GM12864 (cell line): Measurements from ENCODE around the gene RNF2.

Experiments used
- DNase-seq: peaks from one replicate; pipeline ENCODE4 v3.0.0-alpha.2; 2011; ENCODE audit warnings: low read depth
- H3K4me3 ChIP-seq: 2 replicates; pipeline ENCODE4 v1.5.1; 2011; ENCODE audit warnings: mild to moderate bottlenecking, low read depth, low read length, control low read depth
- TF ChIP-seq, protein P1 (sequence below): IDR thresholded peaks from 2 replicates; pipeline ENCODE4 v1.5.1; 2011; ENCODE audit warnings: low read depth, mild to moderate bottlenecking, moderate library complexity, low read length, control low read depth, inconsistent platforms; ENCODE audit errors: missing control alignments

The RNF2 gene

DNA sequence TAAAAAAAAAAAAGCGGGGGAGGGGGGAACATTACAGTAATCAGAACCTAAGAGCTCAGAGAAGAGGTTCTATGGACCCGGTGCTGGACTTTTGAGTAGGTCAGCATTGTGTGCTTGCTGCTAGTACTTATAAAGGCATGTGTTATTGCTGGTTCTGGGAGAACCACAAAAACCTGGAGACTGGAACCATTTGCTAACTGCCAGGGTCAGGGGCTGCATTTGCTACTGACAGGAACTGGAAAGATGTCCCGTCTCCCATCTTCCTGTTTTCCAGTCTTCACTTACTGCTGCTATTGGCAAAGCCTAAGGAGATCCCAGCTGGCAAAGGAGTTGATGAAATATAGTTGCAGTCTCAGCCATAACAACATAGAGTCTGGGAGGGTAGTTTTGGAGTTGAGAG lies 4.3 kb downstream of the RNF2 start:
- DNase-seq: no peak
- no peak overlapping the region for H3K4me3 ChIP-seq
- TF ChIP-seq, protein P1, sequence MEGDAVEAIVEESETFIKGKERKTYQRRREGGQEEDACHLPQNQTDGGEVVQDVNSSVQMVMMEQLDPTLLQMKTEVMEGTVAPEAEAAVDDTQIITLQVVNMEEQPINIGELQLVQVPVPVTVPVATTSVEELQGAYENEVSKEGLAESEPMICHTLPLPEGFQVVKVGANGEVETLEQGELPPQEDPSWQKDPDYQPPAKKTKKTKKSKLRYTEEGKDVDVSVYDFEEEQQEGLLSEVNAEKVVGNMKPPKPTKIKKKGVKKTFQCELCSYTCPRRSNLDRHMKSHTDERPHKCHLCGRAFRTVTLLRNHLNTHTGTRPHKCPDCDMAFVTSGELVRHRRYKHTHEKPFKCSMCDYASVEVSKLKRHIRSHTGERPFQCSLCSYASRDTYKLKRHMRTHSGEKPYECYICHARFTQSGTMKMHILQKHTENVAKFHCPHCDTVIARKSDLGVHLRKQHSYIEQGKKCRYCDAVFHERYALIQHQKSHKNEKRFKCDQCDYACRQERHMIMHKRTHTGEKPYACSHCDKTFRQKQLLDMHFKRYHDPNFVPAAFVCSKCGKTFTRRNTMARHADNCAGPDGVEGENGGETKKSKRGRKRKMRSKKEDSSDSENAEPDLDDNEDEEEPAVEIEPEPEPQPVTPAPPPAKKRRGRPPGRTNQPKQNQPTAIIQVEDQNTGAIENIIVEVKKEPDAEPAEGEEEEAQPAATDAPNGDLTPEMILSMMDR: no peak

DNA sequence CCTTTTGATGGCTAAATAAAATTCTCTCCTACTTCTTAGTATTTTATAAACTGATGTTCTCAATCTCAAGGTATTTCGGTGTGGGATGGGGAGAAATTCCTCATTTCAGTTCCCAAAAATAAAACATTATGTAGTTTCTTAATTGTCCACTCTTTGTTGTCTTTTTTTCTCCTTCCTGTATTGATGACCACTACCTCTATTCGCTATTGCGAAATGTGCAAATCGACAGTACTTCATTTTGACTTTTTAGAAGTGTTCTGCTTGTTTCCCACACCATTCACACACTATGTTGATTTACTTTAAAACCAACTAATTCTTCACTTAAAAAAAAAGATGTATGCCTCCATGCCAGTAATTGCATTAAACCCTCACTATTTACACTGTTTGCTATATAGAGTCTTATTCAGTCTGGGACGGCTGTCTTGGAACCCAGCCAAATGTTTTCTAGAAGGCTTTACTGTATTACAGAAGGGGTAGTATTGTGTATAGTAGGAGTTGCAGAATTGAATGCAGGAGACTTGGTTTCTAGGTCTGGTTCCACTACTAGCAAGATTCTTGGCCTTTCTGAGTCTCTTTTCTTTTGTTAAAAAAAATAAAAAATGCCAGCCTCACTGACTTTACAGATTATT lies 5.6 kb downstream of the RNF2 start:
- no peak overlapping the region for H3K4me3 ChIP-seq
- DNase-seq: no peak
- TF ChIP-seq, protein P1: no peak

DNA sequence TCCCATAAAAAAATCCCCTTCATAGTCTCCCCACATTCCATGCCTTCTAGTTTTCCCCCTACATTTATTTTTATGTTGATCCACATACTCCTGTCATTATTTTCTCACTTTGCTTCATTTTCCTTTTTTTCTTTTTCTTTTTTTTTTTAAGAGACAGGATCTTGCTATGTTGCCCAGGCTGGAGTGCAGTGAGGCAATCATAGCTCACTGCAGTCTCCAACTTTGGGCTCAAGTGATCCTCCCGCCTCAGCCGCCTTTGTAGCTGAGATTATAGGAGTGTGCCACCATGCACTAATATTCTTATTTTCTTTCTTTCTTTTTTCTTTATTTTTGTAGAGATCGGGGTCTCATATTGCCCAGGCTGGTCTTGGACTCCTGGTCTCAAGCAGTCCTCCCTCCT lies 7.8 kb downstream of the RNF2 start:
- H3K4me3 ChIP-seq: no peak overlapping the region
- TF ChIP-seq, protein P1: no peak
- no peak for DNase-seq

DNA sequence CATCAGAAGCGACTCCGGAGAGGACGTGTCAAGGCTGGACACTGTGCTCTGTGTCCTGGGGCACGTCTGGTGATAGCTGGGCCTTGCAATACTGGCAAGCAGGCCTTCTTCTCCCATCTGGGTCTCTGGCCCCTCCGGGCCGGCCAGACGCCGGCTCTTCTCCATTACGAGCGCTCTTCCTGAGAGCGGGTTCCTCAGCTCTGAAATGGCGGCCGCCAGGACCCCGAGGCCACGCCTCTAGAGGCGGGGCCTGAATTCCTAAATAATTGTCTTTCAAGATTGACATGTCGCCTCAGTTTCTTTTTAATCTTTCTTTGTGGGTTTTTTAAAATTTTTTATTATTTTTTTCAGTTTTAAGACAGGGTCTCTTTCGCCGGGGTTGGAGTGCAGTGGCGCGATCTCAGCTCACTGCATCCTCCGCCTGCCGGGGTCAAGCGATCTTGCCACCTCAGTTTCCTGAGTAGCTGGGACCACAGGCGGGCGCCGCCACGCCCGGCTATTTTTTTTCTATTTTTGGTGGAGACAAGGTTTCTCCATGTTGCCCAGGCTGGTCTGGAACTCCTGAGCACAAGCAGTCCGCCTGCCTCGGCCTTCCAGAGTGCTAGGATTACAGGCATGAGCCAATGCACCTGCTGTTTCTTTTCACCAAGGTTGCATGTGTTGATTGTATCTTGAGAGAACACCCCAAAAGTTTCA lies 9.2 kb downstream of the RNF2 start:
- no peak for DNase-seq
- TF ChIP-seq, protein P1: no peak
- no peak overlapping the region for H3K4me3 ChIP-seq

DNA sequence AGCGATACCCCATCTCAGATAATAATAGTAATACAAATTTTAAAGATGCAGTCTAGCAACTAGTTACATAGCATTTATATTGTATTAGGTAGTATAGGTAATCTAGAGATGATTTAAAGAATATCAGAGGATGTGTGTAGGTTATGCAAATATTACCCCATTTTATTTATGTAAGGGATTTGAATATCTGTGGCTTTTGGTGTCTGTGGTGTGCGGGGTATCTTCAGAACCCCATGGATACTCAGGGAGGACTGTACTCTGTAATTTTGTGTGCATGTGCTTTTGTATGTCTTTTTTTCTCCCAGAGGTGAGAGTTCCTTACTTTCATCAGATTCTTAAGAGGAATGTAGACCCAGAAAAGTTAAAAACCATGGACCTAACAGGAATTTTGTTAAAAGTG lies 12.8 kb downstream of the RNF2 start:
- no peak for DNase-seq
- TF ChIP-seq, protein P1: no peak
- no peak overlapping the region for H3K4me3 ChIP-seq

DNA sequence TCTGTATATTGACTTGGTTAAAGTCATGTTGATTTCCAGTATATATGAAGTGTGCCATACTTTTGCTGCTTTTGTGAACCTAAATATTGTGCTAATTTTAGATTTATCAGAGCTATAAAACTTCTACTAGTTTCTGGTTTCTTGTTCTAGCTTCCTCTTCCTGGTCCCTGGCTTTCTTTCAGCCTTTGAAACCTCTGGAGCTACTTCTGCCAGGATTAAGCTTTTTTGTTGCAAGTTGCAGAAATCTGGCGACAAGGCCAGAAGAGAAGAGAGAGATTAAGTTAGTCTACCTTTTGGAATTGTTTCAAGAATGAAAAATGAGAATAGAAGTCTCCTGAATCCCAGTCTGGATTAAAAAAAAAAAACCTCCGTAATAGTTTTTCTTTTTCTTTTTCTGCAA lies 13.5 kb downstream of the RNF2 start:
- no peak for DNase-seq
- TF ChIP-seq, protein P1: no peak
- no peak overlapping the region for H3K4me3 ChIP-seq
